Measurements from ENCODE around the gene ACTC1.
"Not testable (repeated sequence)": the region's sequence is repeated elsewhere in the genome, so short reads cannot be mapped to it uniquely, and the experiment has no call there.

Gene ACTC1

DNA sequence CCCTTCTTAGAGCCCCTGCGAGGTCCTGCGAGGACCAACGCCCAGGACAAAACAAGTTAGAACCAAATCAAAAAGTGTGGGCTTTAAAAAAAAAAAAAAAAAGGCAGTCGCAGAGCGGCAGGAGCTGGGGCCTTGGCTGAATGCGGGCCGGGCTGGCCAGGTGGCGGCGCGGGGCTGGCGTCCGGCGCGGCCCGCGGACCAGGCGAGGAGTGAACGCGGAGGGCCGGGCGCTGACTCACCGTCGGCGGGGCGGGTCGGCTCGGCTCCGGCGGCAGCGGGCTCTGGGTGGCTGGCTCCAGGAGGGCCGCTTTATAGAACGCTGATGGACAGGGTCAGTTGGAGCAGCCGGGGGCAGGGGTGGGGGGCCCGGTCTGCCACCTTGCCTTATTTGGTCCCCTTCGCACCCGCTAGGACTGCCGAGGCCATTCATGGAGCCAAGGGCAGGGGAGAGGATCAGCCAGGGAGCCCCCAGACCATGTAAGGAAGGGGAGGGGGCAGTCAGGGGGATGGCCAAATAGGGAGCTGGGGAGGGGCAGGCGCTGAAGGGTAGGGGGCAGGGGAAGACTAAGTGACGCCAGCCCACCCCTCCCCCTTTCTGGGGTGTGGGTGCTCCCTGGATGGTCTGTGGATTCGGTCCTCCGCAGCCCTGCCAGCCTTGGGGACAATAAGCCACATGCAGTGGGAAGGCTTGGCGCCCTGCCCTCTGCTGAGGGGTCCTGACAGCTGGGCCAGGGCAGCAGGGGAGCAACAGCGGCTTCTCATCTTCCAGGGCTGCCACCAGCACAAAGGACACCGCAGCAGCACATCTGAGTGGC is at the start of gene ACTC1:
ACTC1 (minus strand) TSS at position 283 of the 815 bp plus-strand sequence. CDS start 741 bp downstream, outside the sequence.
- no peak for DNase-seq (ENCODE audit: low read depth)

DNA sequence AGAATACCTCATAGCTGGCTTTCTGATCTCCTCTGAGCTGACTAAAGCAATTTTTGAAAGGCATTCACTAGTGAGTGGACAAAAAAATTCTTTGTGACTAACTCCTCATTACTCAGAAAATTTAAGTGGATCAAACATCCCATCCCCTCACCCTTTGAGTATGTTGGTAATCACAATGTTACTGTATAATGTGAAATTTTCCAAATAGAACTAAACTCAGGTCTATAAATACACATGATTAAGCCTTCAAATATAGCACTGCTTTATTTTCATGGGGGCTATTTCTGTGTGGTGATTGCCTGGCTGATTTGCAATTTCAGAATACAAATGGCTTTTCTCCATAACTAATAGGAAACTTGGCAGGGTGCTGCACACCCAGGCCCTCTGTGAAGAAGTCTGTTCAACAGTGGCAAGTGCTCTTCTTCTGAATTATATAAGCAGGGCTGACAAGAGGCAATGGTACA is 45.9 kb upstream of the ACTC1 start:
- DNase-seq (ENCODE audit: low read depth), result no peak

DNA sequence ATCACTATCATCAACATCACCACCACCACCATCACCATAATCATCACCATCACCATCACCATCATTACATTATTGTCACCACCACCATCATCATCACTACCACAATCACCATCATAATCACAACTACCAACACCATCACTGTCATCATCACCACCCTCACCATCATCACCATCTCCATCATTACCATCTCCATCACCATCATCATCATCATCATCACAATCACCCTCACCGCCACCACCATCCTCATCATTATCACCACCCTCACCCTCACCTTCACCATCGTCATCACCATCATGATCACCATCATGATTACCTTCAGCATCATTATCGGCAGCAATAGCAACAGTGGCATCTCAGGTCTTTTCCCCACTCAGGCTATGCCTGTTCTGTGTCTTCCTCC is 42.9 kb upstream of the ACTC1 start:
- DNase-seq (ENCODE audit: low read depth), result no peak

DNA sequence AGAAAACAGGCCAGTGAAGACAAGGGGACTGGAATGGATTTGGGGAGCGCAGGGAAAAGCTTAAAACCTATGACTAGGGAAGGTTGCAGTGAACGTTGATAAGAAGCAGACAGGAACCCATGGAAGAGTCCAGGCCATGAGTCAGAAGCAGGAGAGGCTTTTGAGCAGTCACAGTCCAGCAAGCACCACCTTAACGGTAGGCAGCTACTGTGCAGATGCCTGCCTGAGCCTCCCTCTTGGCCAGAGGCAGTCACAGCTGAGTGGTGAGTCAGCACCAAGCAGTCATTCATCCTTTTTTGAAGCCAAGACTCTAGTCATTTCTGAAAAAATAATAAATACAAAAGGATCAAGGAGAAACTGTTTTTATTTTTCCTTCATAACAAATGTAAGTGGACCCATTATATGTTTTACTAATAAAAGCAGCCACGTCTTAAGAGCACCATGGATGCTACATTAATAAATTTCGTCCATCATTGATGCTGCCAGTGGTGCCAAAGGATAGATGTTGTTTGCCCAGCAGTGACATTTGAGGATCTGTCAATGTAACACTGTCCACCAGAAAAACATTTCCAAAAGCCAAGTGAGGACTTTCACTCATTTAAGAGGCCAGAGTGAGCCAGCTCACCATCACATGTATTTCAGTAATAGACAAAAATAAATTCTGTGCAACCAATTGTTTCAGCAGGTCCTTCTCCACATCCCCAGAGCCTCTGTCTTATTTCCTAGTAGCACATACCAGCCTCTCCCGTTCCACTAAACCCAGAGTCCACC is 42.1 kb upstream of the ACTC1 start:
- DNase-seq (ENCODE audit: low read depth), result no peak

DNA sequence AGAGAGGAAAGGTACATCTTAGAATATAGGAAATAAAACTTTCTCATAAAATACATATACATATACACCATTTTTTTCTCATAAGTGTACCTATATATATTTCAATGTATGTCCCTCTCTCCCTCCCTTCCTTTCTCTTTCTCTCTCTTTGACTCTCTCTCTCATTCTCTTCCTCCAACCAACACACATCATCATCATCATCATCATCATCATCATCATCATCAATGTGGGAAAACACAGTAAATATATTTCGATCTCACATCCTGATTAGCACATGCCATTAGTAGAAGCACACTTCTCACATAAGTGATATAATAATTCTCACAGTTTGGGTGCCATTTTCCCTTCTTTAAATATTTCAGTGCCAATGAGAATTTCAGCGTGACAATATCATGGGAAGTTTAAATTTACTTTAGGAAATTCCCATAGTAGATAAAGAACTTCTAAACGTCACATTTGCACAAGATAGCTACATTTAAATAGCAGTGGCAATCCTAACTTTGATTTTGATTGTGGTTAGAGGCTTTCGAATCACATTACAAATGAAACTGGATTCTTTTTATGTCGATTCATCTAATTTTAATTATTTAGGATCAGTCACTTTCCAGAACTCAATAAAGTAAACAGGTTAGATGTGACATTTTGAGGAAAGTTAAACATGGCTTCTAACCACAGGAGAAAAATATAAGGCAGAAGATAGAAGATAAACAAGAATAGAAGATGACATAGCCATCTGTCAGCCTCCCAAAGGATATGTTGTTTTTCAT is 33.0 kb upstream of the ACTC1 start:
- DNase-seq (ENCODE audit: low read depth), result no peak

DNA sequence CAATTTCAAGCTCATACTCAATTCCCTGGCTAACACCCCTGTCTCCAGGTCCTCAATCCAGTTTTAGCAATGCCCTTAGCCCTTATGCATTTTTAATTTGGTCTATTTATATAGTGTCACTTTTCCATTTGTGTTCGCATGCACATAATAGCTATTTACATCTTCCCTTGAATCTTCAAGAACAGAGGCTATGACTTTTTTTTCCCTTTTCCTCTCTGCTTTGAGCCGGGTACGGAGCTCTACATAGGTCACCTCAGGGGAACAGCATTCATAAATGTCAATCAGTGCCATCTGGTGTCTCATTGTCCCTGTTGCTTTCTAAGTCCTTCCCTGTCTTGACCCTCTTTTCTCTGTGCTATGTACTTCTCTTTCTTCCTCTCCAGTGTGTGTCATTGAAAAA is 26.5 kb upstream of the ACTC1 start:
- DNase-seq (ENCODE audit: low read depth), result no peak

DNA sequence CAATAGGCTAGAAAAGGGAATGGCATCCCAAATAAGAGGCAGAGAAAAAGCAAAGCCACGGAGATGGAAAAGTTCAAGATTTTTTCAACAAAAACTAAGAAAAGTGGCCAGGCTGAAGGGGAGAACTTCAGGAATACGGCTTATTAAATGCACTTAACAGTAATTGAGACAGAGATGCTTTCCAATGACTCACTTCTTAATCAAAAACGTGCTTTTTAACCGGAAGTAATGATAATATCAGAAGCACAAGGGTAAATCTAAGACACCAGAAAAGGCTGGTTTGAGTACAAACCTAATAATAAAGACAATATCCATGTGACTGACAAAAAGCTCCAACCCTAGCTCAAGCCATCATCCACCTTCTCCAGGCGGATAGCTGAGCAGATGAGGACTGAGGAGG is 24.8 kb upstream of the ACTC1 start:
- no peak for DNase-seq (ENCODE audit: low read depth)

DNA sequence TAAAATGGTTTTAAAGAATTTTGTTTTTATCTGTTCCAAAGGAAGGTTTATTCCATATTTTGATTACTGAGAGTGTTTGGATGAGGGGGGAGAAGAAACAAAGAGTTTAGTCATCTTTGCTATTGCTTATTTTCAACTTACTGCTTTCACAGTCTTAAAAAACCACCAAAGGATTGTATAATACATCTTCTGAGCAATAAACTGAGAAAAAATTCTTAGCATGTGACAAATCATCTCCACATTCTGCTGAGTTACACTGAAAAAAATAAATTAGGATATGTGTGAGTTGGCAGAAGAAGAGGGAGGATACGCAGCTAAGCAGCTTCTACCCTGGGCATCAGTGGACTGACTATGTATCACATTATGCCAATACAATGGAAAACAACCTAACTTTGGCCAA is 23.2 kb upstream of the ACTC1 start:
- peak; percentile 61 for DNase-seq (ENCODE audit: low read depth)

DNA sequence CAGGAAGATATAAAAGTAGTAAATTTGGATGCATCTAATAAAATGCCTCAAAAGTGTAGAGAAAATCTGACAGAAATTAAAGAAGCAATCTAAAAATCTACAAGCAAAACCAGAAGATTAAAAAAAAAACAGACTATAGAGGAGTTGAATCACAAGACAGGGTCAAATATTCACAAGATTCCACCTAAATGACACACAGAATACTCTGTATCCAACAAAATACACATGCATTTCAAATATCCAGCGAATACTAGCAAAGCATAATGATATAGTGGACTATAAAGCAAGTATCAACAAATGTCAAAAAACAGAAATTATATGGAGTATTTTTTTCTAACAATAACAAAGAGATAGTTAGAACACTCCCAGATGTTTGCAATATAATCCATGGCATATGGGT is 20.5 kb upstream of the ACTC1 start:
- DNase-seq (ENCODE audit: low read depth), result peak; percentile 50

DNA sequence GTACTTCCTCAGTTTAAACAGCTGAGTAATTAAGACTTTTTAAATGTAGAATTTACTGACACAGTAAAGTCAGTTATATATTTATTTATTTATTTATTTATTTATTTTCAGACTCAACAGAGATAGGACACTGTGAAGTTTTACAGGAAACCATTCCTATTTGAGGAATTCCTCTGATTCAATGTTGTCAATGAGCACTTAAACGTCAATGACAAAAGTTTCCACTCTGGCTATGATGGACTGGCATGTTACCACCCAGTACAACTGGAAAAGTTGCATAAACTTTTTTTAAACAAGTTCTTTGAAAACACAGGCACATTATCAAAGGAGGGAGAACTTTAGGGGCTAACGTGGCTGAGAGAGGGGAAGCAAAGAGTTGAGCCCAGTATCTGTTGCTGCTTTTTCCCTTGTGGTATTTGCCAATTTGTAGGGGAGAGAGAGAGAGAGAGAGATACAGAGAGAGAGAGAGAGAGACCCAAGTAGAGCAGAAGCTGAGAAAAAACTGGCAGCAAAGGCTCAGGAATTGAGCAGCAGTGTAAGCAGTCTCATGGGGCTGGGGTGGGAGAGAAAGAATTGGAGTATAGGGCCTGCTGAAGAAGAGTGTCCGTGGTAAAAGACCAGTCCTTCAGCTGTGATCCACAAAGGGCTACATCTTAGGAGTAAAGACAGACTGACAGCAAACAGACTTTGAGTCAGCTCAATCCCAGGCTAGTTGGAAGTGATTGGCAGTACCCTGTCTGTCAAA is 18.3 kb upstream of the ACTC1 start:
- DNase-seq (ENCODE audit: low read depth), result no peak

DNA sequence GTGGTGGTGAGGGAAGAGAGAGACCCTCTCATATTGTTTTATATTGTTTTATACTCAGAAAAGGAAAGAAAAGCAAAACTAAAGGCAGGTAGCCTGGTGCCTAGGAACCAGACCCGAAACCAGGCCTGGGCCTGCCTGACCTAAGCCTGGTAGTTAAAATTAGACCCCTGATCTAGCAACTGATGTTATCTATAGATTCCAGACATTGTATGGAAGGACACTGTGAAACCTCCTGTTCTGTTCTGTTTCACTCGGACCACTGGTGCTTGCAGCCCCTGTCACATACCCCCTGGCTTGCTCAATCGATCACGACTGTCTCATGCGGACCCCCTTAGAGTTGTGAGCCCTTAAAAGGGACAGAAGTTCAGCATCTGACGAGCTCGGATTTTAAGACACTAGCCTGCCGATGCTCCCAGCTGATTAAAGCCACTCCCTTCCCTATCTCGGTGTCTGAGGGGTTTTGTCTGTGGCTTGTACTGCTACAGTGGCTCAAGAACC is 17.6 kb upstream of the ACTC1 start:
- not testable (repeated sequence) for DNase-seq (ENCODE audit: low read depth)

DNA sequence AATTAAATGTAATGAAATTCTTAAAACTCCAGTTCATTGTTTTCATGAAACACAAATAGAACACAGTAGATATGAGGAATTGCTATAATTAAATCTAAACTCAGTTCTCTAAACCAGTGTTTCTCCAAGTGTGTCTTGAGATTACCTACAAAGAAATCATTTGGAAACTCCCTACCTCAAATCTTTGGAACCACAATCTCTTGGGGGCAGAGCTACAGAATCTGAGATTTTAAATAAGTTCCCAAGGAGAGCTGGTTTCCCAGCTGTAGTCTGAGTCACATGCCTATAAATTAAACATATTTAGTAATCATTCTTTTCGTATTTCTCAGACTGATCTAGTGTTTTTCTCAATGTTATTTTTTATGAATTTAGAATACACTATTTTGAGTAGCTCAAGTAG is 17.0 kb upstream of the ACTC1 start:
- DNase-seq (ENCODE audit: low read depth), result peak; percentile 55

DNA sequence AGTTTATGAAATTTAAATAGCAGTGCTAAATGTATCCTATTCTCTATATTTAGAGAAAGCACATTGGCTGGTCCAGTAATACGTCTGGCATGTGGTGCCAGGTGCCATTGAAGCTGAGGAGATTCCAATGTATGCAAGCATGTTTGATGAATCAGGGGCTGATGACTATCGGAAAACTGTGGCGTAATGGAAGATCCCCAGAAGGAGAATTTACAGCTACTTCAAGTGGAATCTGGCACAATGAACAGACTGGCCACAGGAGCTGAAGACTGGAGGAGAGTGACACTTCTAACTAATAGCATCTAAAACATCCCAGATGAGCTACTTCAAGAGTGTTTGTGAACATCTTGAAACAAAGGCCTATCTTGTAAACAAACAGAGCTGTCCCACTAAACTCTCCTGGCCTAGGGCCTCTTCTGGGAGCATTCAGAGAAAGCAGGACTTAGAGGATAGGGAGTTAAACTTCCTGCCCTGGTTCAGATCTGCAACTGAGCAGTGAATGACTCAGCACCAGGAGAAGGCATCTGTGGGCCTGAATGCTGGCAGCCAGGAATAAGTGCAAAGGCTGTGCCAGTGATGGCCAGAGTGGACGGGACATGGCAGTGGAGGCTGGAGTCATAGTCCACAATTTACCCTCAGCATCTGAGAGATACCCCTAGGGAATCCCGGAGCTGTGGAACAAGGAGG is 15.2 kb upstream of the ACTC1 start:
- DNase-seq (ENCODE audit: low read depth), result peak; percentile 98

DNA sequence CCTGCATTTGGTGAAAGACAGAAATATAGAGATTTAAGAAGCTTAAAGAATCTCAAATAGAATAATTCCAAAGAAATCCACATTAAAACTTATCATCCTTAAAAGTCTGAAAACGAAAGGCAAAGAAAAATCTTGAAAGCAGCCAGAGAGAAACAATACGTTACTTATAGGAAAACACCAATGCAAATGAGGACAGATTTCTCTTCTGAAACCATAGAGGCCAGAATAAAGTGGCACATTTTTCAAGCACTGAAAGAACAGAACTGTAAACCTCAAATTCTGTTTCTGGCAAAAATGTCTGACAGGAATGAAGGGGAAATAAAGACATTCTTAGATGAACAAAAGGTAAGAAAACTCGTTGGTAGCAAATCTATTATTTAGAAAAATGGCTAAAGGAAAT is 13.8 kb upstream of the ACTC1 start:
- DNase-seq (ENCODE audit: low read depth), result no peak

DNA sequence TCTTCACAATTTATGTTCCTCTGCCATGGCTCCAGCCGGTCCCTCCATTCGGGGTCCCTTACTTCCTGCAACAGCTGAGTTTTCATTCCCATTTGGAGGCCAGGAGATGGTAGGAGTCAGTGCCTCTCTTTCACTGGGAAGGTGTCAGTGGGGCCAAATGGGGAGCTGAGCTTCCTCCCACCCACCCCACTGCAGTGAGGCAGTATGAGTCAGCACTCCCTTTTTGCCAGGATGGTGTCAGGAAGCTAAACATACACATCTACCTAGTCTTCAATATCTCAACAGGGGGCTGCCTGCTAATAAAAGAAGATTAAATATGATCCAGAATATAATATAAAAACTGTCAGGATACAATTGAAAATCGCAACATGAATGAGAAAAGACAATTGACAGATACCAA is 12.7 kb upstream of the ACTC1 start:
- no peak for DNase-seq (ENCODE audit: low read depth)

DNA sequence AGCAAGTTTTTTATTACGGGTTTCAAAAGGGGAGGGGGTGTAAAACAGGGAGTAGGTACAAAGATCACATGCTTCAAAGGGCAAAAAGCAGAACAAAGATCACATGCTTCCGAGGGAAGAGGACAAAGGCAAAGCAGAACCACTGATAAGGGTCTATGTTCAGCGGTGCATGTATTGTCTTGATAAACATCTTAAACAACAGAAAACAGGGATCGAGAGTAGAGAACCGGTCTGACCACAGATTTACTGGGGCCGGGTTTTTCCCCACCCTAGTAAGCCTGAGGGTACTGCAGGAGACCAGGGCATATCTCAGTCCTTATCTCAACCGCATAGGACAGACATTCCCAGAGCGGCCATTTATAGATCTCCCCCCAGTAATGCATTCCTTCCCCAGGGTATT is 11.9 kb upstream of the ACTC1 start:
- DNase-seq (ENCODE audit: low read depth), result not testable (repeated sequence)

DNA sequence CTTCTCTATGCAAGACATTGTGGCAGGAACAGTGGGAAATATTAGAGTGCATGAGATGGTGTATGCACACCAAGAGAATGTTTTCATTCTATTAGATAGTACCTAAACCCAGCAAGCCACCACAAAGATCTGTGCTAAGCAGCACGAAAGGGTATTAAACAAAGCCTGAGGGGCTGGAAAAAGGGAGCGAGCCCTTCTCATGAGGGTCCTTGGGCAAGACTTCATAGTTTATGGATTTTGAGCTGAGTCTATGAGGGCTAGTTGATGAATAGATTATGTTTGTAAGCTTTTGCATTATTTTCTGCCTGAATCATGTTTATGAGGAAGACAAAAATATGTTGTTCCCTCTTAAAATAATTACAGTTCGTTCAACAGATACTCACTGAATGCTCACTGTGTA is 9.4 kb upstream of the ACTC1 start:
- DNase-seq (ENCODE audit: low read depth), result no peak

DNA sequence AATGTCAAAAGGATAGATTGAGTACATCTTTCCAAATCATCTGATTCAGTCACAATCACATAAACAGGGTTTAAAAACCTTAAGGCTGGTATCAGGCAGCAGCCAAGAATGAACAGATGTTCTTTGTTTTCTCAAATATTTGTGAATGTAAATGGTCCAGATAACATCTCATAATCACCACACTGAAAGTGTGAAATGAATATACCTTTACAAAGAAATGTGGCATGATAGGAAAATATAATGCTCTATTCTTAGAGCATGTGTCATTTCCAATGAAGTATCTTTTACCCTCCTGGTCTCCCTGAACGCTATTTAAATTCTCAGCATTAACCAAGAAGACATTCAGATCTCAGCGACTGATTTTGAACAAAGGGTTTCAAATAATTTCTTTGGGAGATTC is 8.8 kb upstream of the ACTC1 start:
- no peak for DNase-seq (ENCODE audit: low read depth)

DNA sequence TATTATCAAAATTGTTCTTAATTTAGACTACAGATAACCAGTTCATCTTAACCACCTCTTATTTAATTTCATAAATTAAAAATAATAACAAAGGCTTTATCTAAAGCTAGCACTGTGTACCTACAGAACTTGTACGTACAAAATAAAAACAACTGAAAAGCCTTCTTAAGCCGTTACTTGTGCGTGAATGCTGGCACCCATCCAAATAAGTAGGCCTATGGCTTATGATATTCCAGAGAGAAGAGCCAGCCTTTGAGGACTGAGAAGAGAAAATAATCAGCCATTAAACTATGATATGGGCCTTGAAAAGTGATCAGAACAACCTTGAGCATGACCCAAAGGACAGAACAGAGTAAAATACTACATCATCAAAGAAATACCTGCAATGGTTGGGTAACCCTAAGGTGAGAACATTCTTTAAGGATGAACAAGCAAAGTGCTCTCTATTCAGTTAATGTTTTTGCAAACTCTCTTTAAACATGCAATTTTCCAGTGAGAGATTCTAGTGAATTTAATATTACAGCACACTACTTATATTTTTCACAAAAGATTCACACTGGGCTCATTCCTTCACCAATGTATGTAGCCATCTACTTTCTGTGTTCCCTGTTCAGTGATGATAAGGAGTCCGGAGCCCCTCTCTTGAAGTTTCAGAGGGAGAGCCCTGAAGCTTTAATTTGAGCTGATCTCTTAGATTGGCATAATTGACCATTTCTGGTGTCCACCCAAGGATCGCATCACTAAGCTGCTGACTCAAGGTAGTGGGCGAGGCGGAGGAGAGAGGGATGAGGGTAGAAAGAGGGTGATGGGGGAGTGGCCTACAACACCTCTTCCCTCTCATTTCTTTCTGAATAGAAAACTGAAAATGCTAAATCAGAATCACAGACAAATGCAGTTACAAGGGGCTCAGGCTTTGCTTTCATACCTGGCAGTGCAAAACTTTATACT is 7.7 kb upstream of the ACTC1 start:
- DNase-seq (ENCODE audit: low read depth), result no peak

DNA sequence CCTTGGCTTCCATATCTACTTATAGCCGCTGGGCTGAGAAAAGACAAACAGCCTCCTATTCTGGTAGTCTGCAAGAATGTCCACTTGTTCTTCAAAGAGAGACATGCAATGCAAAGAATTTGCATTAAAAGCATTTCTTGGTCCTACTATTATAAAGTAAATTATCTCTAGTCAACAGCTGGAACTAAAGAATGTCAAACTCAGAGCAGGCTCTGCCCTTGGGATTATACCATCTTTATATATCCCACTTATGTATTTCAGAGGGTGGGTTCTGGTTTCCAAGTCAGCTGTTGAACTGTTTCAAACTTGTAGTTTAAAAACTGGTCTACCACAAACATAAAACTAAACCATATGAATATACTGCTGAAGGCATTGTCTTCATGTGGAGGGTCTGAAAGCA is 7.0 kb upstream of the ACTC1 start:
- DNase-seq (ENCODE audit: low read depth), result no peak

Measured in GM04503 (cell line).